BJ (cell line): ENCODE results near the gene PDGFC. TPM values are rescaled to one million over a fixed set of nuclear protein-coding genes. Genes with fewer than 3 reads are reported as not detected.
A peak's percentile ranks its signal among the peaks of the same experiment; 100 is the strongest.

Experiments used
- CTCF ChIA-PET: fragments of 350-600 bp; formaldehyde crosslinking; extraction: SDS; loops from one replicate; lab custom pipeline; 2021; ENCODE audit warnings: antibody characterized with exemption, inconsistent platforms; lab: Yijun Ruan, JAX
- POLR2A ChIA-PET: fragments of 300-600 bp; sonication (Branson Sonifier 250); formaldehyde crosslinking; extraction: SDS; loops from one replicate; lab custom pipeline; 2021; ENCODE audit warnings: antibody characterized with exemption; lab: Charles Lee
- DNase-seq: peaks from one replicate; pipeline ENCODE4 v3.0.0-alpha.2; 2011; ENCODE audit warnings: low read depth
- H3K27me3 ChIP-seq: 2 replicates; pipeline ENCODE4 v1.6.0; 2011; ENCODE audit warnings: low read length; ENCODE audit not compliant: control insufficient read depth, insufficient read depth
- H3K36me3 ChIP-seq: 2 replicates; pipeline ENCODE4 v1.5.1; 2011; ENCODE audit warnings: low read length; ENCODE audit not compliant: control insufficient read depth, insufficient read depth
- H3K4me3 ChIP-seq: 2 replicates; pipeline ENCODE4 v1.5.1; 2011; ENCODE audit warnings: low read depth, mild to moderate bottlenecking, control low read depth, low read length
- polyA plus RNA-seq: library from polyadenylated mRNA; depleted of rRNA; stranded (reverse); fragments of >200 nt; gene quantifications from 2 replicates; pipeline ENCODE4 v1.2.3, GENCODE V29; 2011
- TF ChIP-seq, protein P1 (sequence below): IDR thresholded peaks from 2 replicates; pipeline ENCODE4 v1.5.1; 2011; ENCODE audit warnings: low read depth, mild to moderate bottlenecking, control low read depth, inconsistent platforms, low read length, moderate library complexity; ENCODE audit not compliant: insufficient read depth

Gene PDGFC
- polyA plus RNA-seq, 1 experiment, result 22.4 TPM

- peak; percentile 92 for DNase-seq
- TF ChIP-seq, protein P1, sequence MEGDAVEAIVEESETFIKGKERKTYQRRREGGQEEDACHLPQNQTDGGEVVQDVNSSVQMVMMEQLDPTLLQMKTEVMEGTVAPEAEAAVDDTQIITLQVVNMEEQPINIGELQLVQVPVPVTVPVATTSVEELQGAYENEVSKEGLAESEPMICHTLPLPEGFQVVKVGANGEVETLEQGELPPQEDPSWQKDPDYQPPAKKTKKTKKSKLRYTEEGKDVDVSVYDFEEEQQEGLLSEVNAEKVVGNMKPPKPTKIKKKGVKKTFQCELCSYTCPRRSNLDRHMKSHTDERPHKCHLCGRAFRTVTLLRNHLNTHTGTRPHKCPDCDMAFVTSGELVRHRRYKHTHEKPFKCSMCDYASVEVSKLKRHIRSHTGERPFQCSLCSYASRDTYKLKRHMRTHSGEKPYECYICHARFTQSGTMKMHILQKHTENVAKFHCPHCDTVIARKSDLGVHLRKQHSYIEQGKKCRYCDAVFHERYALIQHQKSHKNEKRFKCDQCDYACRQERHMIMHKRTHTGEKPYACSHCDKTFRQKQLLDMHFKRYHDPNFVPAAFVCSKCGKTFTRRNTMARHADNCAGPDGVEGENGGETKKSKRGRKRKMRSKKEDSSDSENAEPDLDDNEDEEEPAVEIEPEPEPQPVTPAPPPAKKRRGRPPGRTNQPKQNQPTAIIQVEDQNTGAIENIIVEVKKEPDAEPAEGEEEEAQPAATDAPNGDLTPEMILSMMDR, result no peak
- Histone ChIP-seq H3K4me3 (no peak overlapping the region), H3K36me3 (no peaks in the 10 kb centered on the region), H3K27me3 (no peaks in the 10 kb centered on the region)
- ChIA-PET CTCF (interaction anchor here (1.0 to 1.9 kb wide), 4 partner anchors 162 to 487 kb away, joined by 3 to 8 read pairs (median 4); no protein-coding TSS in a partner anchor), POLR2A (interaction anchor here (1.0 kb wide), 1 partner anchor 191 kb away, joined by 3 read pairs; no protein-coding TSS in a partner anchor)
Measured at GRCh38 chr4:156962528-156962974, 9.0 kb downstream of the PDGFC start.

GRCh38 chr4:156962058-156962358, 9.6 kb downstream of the PDGFC start:
- TF ChIP-seq, protein P1, result no peak
- H3K4me3 ChIP-seq, result no peak overlapping the region
- ChIA-PET CTCF (interaction anchor here (1.0 to 1.9 kb wide), 3 partner anchors 162 to 486 kb away, joined by 3 to 8 read pairs (median 4); no protein-coding TSS in a partner anchor), POLR2A (interaction anchor here (1.0 kb wide), 1 partner anchor 191 kb away, joined by 3 read pairs; no protein-coding TSS in a partner anchor)
- DNase-seq, result no peak
- H3K27me3 ChIP-seq, result no peaks in the 10 kb centered on the region
- no peaks in the 10 kb centered on the region for H3K36me3 ChIP-seq

DNA sequence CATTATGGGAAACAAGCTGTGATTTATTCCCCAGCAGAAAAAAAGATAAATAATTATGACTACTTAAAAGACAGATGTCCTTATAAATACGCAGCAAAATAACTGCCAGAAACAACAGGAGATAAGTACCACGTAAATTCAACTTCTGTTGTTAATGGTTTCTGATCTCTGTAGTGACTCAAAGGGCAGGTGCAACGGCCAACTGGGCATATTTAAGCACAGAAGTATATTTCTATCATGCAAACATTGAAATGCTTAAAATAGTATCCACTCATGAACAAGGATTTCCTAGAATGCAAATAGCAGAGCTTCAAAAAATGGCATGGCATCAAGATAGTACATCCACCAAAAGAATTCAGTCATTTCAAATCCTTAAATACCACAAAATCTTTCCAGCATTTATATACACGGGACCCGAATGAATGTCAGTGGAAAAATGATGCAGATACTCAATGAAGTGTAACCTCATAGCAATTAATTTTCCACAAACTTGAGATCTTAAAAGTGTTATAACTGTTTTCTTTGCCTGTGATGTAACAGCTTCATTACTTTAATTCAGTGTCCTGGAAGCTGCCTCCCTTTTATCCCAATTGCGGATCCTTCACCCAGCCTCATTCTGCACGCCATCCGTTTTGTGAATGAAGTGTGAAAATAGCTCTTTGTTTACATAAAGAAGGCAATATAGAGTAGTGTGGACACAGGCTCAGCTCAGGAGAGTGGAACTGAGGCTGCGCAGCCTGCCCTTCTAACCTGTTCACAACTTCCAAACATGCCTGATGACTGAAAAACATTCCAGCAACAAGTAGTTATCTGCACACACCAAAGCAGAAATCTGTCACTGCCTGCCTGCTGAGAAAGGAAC, 10.2 kb downstream of the PDGFC start:
- H3K36me3 ChIP-seq, result no peaks in the 10 kb centered on the region
- ChIA-PET CTCF (interaction anchor here (1.1 kb wide), 1 partner anchor 178 kb away, joined by 3 read pairs; no protein-coding TSS in a partner anchor), POLR2A (interaction anchor here (0.5 kb wide), 1 partner anchor 170 kb away, joined by 3 read pairs; no protein-coding TSS in a partner anchor)

DNA sequence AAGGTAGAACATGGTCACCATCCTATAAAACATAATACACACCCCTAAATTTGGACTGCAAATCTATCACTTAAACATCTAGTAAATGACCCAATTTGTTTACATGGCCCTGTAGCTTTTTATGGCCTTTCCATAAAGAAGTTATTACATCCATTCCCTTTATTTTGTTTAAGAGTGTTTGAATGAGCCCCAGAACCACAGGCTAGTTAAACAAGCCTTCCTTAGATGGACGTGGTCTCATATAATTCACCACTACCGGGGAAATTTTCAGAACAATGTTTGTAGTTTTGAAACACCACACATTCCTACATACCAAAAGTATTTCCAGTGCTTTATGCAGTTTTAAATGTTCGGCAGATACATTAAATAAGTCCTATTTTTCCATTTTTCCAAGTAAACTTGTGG, 12.3 kb downstream of the PDGFC start:
- H3K36me3 ChIP-seq, result no peaks in the 10 kb centered on the region; the same call in 1 of the 2 replicates
- ChIA-PET CTCF (interaction anchor here (1.2 to 1.4 kb wide), 3 partner anchors 9 to 86 kb away, joined by 3 to 4 read pairs (median 3); no protein-coding TSS in a partner anchor), POLR2A (interaction anchor here (0.5 to 1.0 kb wide), 4 partner anchors 41 to 1172 kb away, joined by 3 to 8 read pairs (median 4); no protein-coding TSS in a partner anchor)
- DNase-seq, result peak; percentile 80
- no peak overlapping the region for H3K4me3 ChIP-seq
- TF ChIP-seq, protein P1, result no peak
- no peaks in the 10 kb centered on the region for H3K27me3 ChIP-seq

More for the DNA sequence above, 10.2 kb downstream of the PDGFC start:
- no peak for DNase-seq
- Histone ChIP-seq H3K27me3 (no peaks in the 10 kb centered on the region), H3K4me3 (no peak overlapping the region)
- TF ChIP-seq, protein P1, result no peak
